ENCODE data around the gene IKBKG.
A peak's percentile ranks its signal among the peaks of the same experiment; 100 is the strongest.

Gene IKBKG

DNA sequence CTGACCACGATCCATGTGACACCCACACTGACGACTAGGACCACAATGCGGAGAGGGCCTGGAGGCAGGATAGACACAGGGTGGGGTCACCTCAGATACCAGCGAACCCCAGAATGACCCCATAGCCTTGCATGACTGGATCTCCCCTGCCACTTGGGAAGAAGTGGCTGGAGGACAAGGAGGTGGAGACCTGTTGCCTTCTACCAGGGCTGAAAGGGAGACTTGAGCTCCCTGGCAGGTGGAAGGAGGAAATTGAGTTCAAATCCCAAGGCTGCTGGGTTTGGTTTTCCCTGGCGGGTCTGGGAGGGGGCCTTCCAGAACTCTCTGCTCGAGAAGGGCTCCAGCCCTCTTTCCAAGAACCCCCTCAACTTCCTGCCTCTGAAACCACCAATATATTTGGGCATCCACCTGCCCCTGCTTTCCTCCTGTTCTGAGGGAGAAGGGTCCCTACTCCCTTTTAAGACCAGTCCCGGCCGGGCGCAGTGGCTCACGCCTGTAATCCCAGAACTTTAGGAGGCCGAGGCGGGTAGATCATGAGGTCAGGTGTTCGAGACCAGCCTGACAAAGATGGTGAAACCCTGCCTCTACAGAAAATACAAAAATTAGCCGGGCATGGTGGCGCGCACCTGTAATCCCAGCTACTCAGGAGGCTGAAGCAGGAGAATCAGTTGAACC is 34.4 kb upstream of the IKBKG start:
- H3K9me3 ChIP-seq (ENCODE audit: control insufficient read depth, insufficient read depth, low read depth, low read length), result no peaks in the 10 kb centered on the region
- no peak overlapping the region for H3K4me3 ChIP-seq (ENCODE audit: low read depth, low read length)
- ChIA-PET POLR2A (no interaction called here), CTCF (no interaction called here)
- H3K36me3 ChIP-seq (ENCODE audit: control insufficient read depth in 2 of 2, insufficient read depth in 1 of 2, low read length in 2 of 2), result peaks cover 4 to 31% of the 10 kb centered on the region in 2 experiments; a peak in 2 of 3 replicates
- H3K4me1 ChIP-seq (ENCODE audit: control insufficient read depth, insufficient read depth, low read length), result peaks cover 3% of the 10 kb centered on the region; the same call in 1 of the 2 replicates
- no peak for TF ChIP-seq PRDM1 (tag by site-specific recombination; IDR thresholded peaks at IDR 0.05)
- TF ChIP-seq, protein P1, sequence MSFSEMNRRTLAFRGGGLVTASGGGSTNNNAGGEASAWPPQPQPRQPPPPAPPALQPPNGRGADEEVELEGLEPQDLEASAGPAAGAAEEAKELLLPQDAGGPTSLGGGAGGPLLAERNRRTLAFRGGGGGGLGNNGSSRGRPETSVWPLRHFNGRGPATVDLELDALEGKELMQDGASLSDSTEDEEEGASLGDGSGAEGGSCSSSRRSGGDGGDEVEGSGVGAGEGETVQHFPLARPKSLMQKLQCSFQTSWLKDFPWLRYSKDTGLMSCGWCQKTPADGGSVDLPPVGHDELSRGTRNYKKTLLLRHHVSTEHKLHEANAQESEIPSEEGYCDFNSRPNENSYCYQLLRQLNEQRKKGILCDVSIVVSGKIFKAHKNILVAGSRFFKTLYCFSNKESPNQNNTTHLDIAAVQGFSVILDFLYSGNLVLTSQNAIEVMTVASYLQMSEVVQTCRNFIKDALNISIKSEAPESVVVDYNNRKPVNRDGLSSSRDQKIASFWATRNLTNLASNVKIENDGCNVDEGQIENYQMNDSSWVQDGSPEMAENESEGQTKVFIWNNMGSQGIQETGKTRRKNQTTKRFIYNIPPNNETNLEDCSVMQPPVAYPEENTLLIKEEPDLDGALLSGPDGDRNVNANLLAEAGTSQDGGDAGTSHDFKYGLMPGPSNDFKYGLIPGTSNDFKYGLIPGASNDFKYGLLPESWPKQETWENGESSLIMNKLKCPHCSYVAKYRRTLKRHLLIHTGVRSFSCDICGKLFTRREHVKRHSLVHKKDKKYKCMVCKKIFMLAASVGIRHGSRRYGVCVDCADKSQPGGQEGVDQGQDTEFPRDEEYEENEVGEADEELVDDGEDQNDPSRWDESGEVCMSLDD (tag by site-specific recombination; IDR thresholded peaks at IDR 0.05), result no peak
- 0 out of 2 replicates have a peak, but pooled peaks have one; percentile 51 for TF ChIP-seq SCRT1 (tag by site-specific recombination; IDR thresholded peaks at IDR 0.05; ENCODE audit: borderline replicate concordance)
- no peak for TF ChIP-seq ZNF747 (tag by site-specific recombination; IDR thresholded peaks at IDR 0.05)
- peak; percentile 63; the same call in 1 of the 2 replicates for TF ChIP-seq SCRT2 (tag by site-specific recombination; IDR thresholded peaks at IDR 0.05)
- no peak overlapping the region for H3K27ac ChIP-seq (ENCODE audit: extremely low read depth, low read depth, low read length)

- H3K27ac ChIP-seq (ENCODE audit: extremely low read depth, low read depth, low read length), result no peak overlapping the region
- ChIA-PET POLR2A (interaction anchor here (0.9 to 3.1 kb wide), 2 partner anchors 23 to 27 kb away, joined by 4 to 35 read pairs; partner anchors contain the start of gene SLC10A3), CTCF (interaction anchor here (0.5 to 0.6 kb wide), 2 partner anchors 27 to 1571 kb away, joined by 3 read pairs; partner anchors contain the start of gene UBL4A)
- peaks cover 3% of the 10 kb centered on the region; the same call in 1 of the 2 replicates for H3K4me1 ChIP-seq (ENCODE audit: control insufficient read depth, insufficient read depth, low read length)
- TF ChIP-seq EGR2 (tag by site-specific recombination; IDR thresholded peaks at IDR 0.05; ENCODE audit: low read depth), result peak; percentile 90
- peak; percentile 67 for TF ChIP-seq PRDM1 (tag by site-specific recombination; IDR thresholded peaks at IDR 0.05)
- TF ChIP-seq WT1 (tag by site-specific recombination; IDR thresholded peaks at IDR 0.05), result no peak
- TF ChIP-seq ZFHX2 (tag by site-specific recombination; conservative IDR thresholded peaks at IDR 0.05), result peak; percentile 68
- TF ChIP-seq ZNF626 (tag by site-specific recombination; IDR thresholded peaks at IDR 0.05), result no peak
- TF ChIP-seq ZNF311 (tag by site-specific recombination; IDR thresholded peaks at IDR 0.05; ENCODE audit: borderline replicate concordance), result no peak
- H3K36me3 ChIP-seq (ENCODE audit: control insufficient read depth in 2 of 2, insufficient read depth in 1 of 2, low read length in 2 of 2), result peaks cover 4 to 26% of the 10 kb centered on the region in 2 experiments; a peak in 2 of 3 replicates
- no peak overlapping the region for H3K4me3 ChIP-seq (ENCODE audit: low read depth, low read length)
- no peaks in the 10 kb centered on the region for H3K9me3 ChIP-seq (ENCODE audit: control insufficient read depth, insufficient read depth, low read depth, low read length)
These were observed 33.7 kb upstream of the IKBKG start for GRCh38 chrX:154513716-154514115.

DNA sequence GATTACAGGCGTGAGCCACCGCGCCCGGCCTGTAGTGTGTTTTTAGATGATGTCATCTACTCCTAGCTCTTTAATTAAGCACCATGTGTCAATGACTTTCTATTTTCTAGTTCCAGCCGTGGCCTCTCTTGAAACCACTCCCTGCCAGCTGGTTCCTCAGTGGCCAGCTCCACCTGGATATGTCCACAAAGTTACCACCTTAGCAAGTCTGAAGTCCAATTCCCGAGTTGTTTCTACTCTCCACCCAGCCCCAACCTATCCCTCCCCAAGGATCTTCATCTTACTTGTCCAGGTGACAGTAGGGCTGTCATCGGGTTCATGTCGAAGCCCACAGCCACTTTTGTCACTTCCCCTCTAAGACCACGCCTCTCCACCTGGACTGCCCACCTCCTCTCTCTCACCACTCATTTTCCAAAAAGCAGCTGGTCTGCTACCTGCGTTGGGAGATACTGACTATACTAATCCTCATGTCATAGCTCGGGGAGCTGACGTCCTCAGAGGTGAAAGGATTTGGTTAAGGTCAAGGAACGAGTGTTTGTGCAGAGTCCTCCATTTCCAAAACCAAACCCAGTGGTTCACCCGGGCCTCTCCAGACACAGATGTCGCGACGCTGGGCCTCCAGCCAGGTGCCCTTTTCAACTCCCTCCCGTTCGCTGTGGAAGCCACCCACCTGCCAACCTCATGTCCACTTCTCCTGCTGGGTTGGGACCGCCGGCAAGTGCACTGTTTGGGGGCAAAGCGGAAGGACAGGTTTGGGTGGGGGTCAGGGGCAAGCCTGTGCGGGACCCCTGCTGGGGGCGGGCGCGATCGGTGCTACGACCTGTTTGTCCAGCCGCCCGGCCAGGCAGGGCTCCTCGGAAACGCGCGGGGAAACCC is 32.1 kb upstream of the IKBKG start:
- CTCF ChIA-PET, result interaction anchor here (0.5 to 0.6 kb wide), 3 partner anchors 12 to 31 kb away, joined by 3 to 5 read pairs (median 4); no protein-coding TSS in a partner anchor
- peak overlapping the region; percentile 77 for H3K27ac ChIP-seq (ENCODE audit: extremely low read depth, low read depth, low read length)
- H3K4me3 ChIP-seq (ENCODE audit: low read depth, low read length), result peak overlapping the region; percentile 71
- H3K36me3 ChIP-seq (ENCODE audit: control insufficient read depth in 2 of 2, insufficient read depth in 1 of 2, low read length in 2 of 2), result peaks cover 0 to 13% of the 10 kb centered on the region in 2 experiments; a peak in 2 of 3 replicates
- POLR2A ChIA-PET, result interaction anchor here (1.0 to 3.1 kb wide), 4 partner anchors 16 to 144 kb away, joined by 3 to 35 read pairs (median 3); partner anchors contain the start of genes SLC10A3 and UBL4A
- H3K4me1 ChIP-seq (ENCODE audit: control insufficient read depth, insufficient read depth, low read length), result peaks cover 3% of the 10 kb centered on the region; the same call in 1 of the 2 replicates
- H3K9me3 ChIP-seq (ENCODE audit: control insufficient read depth, insufficient read depth, low read depth, low read length), result no peaks in the 10 kb centered on the region
- TF ChIP-seq KLF1 (tag by site-specific recombination; IDR thresholded peaks at IDR 0.05) (0 out of 2 replicates have a peak, but pooled peaks have one; percentile 23), ZNF530 (tag by site-specific recombination; IDR thresholded peaks at IDR 0.05; ENCODE audit: low read depth) (no peak), ZNF146 (tag by site-specific recombination; IDR thresholded peaks at IDR 0.05) (no peak), KLF7 (tag by site-specific recombination; IDR thresholded peaks at IDR 0.05; ENCODE audit: borderline replicate concordance) (no peak; the same call in 1 of the 2 replicates), ZBTB1 (tag by site-specific recombination; IDR thresholded peaks at IDR 0.05) (no peak), ZNF274 (IDR thresholded peaks at IDR 0.05; ENCODE audit: low read length) (no peak), ZNF274 (tag by site-specific recombination; IDR thresholded peaks at IDR 0.05; ENCODE audit: borderline replicate concordance) (no peak), ZNF701 (tag by site-specific recombination; IDR thresholded peaks at IDR 0.05) (no peak), ZNF324 (tag by site-specific recombination; IDR thresholded peaks at IDR 0.05) (no peak), ZNF221 (tag by site-specific recombination; IDR thresholded peaks at IDR 0.05; ENCODE audit: borderline replicate concordance) (no peak), KLF17 (tag by site-specific recombination; IDR thresholded peaks at IDR 0.05) (no peak)
- TF ChIP-seq, protein P2, sequence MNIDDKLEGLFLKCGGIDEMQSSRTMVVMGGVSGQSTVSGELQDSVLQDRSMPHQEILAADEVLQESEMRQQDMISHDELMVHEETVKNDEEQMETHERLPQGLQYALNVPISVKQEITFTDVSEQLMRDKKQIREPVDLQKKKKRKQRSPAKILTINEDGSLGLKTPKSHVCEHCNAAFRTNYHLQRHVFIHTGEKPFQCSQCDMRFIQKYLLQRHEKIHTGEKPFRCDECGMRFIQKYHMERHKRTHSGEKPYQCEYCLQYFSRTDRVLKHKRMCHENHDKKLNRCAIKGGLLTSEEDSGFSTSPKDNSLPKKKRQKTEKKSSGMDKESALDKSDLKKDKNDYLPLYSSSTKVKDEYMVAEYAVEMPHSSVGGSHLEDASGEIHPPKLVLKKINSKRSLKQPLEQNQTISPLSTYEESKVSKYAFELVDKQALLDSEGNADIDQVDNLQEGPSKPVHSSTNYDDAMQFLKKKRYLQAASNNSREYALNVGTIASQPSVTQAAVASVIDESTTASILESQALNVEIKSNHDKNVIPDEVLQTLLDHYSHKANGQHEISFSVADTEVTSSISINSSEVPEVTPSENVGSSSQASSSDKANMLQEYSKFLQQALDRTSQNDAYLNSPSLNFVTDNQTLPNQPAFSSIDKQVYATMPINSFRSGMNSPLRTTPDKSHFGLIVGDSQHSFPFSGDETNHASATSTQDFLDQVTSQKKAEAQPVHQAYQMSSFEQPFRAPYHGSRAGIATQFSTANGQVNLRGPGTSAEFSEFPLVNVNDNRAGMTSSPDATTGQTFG (tag by site-specific recombination; IDR thresholded peaks at IDR 0.05; ENCODE audit: borderline replicate concordance), result no peak
